HG02623 (cell line): ENCODE measurements around the gene KCNQ5.

Experiments
- ATAC-seq: cut with Tn5 transposase; IDR thresholded peaks from one replicate; pipeline ENCODE4 v1.9.1; 2021; ENCODE audit warnings: moderate library complexity; ENCODE audit not compliant: unreplicated experiment

The KCNQ5 gene

GRCh38 chr6:72789145-72789544, 167.3 kb downstream of the KCNQ5 start:
- ATAC-seq = no peak

- no peak for ATAC-seq
Observed at GRCh38 chr6:72792692-72793091, 170.8 kb downstream of the KCNQ5 start.

GRCh38 chr6:72793641-72794395, 172.0 kb downstream of the KCNQ5 start:
- ATAC-seq = no peak

- no peak for ATAC-seq
Observed at GRCh38 chr6:72798196-72798595, 176.3 kb downstream of the KCNQ5 start.

- no peak for ATAC-seq
Observed at GRCh38 chr6:72809746-72810379, 188.0 kb downstream of the KCNQ5 start.

GRCh38 chr6:72810571-72811280, 188.9 kb downstream of the KCNQ5 start:
- ATAC-seq = no peak

GRCh38 chr6:72811971-72812421, 190.1 kb downstream of the KCNQ5 start:
- no peak for ATAC-seq

- ATAC-seq = no peak
Observed at GRCh38 chr6:72813807-72814596, 192.1 kb downstream of the KCNQ5 start.

GRCh38 chr6:72816022-72816421, 194.2 kb downstream of the KCNQ5 start:
- ATAC-seq = no peak

- ATAC-seq = no peak
Observed at GRCh38 chr6:72817208-72817607, 195.3 kb downstream of the KCNQ5 start.

GRCh38 chr6:72819609-72820008, 197.7 kb downstream of the KCNQ5 start:
- ATAC-seq = no peak

GRCh38 chr6:72820153-72820552, 198.3 kb downstream of the KCNQ5 start:
- no peak for ATAC-seq

- ATAC-seq = no peak
Observed at GRCh38 chr6:72820906-72821305, 199.0 kb downstream of the KCNQ5 start.

- no peak for ATAC-seq
Observed at GRCh38 chr6:72822023-72822422, 200.2 kb downstream of the KCNQ5 start.

- no peak for ATAC-seq
Observed at GRCh38 chr6:72822691-72823090, 200.8 kb downstream of the KCNQ5 start.

- peak; percentile 87 for ATAC-seq
Observed at GRCh38 chr6:72824833-72825232, 203.0 kb downstream of the KCNQ5 start.

- peak; percentile 20 for ATAC-seq
Observed at GRCh38 chr6:72825315-72825911, 203.5 kb downstream of the KCNQ5 start.

GRCh38 chr6:72826037-72826436, 204.2 kb downstream of the KCNQ5 start:
- no peak for ATAC-seq

GRCh38 chr6:72826744-72827438, 205.0 kb downstream of the KCNQ5 start:
- ATAC-seq = no peak

GRCh38 chr6:72828904-72829303, 207.0 kb downstream of the KCNQ5 start:
- ATAC-seq = no peak
